GM04504 (cell line): ENCODE results near the gene ABCB7.
A peak's percentile ranks its signal among the peaks of the same experiment; 100 is the strongest.
"Not testable (repeated sequence)": the region's sequence is repeated elsewhere in the genome, so short reads cannot be mapped to it uniquely, and the experiment has no call there.

Source experiments
- DNase-seq: peaks from one replicate; pipeline ENCODE4 v3.0.0-alpha.2; 2012; ENCODE audit warnings: low read depth

Gene ABCB7

DNA sequence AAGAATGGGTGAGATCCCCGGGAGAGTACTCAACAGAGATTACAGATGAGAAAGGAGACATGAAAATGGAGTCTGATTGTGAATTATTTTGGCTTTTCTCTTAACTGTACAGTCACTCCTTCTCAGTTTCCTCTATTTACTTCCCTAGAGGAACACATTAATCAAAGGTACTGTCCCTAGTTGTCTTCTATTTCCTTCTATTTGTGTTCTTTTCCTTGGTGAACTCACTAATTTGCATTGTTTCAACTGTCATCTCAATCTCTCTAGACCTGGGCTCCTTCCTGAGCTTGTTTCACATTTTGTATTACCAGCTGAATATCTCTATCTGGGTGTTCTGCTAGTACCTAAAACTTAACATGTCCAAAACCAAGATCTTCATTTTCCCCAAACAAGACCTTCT, 59.8 kb downstream of the ABCB7 start:
- DNase-seq = no peak

DNA sequence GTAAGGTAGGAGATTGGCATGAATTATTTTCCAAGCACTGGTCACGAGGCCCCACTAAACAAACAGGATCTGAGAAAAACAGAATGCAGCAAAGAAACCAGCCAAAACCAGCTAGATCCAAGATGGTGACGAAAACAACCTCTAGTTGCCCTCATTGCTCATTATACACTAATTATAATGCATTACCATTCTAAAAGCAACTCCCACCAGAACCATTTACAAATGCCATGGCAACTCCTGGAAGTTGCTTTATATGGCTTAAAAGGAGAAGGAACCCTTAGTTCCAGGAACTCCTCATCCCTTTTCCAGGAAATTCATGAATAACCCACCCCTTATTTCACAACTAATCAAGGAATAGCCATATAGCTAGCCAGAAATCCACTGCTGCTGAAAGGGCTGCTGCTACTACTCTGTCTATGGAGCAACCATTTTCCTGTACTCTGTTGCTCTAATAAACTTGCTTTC, 69.3 kb downstream of the ABCB7 start:
- DNase-seq = no peak

- DNase-seq = no peak
These were observed 71.3 kb downstream of the ABCB7 start for GRCh38 chrX:75084757-75085156.

GRCh38 chrX:75076429-75076828, 79.7 kb downstream of the ABCB7 start:
- DNase-seq = no peak

GRCh38 chrX:75074475-75074874, 81.6 kb downstream of the ABCB7 start:
- DNase-seq = no peak

DNA sequence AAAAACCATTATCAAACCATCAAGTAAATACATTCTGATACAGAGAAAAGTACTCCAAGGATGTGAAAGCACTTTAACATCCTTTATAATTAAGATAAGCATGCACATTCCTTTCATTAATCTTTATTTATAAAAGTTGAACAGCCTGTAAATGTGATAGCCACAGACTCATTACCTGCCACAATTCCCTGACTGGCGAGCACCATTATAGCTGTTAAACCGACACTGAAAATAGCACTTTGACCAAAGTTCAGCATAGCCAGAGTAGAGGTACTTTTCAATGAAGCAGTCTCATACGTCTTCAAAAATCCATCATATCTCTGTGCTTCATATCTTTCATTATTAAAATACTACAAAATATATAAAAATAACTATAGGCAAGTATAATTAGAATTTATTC, 84.7 kb downstream of the ABCB7 start:
- no peak for DNase-seq

- no peak for DNase-seq
These were observed 88.2 kb downstream of the ABCB7 start for GRCh38 chrX:75067931-75068330.

DNA sequence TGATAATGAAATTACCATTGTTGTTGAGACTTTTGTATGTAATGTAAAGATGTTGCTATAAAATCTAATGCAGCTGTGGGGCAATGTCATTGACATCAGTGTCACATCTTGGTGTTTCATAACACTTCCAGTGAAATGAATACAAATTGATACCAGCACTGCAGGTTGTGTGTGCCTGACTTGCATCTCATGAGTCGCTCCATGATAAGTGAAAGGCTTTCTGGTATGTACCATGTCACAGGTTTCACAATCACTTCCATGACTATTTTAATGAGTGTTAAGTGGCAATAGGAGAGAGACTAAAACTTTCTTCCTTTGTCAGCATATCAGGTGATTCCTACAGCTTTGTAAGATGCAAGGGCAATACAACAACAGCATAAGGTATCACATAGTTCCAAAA, 94.4 kb downstream of the ABCB7 start:
- DNase-seq = no peak

DNA sequence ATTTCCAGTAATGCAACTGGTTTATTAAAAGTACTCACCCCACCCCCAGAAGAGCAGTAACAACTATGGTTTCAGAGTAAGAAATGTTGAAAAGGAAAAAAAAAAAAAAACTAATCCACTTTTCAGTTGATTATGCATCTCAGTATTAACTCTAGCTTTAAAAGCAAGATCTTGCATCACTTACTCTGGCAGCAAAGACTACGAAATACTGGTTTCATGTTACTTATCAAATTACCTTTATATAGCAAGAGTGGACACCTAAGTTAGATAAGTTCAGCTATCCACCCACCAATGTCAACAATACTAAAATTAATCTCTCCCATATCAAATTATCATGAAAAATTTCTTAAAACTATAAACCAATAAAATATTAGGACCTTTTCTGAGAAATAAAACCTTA, 105.0 kb downstream of the ABCB7 start:
- no peak for DNase-seq

GRCh38 chrX:75045369-75045768, 110.7 kb downstream of the ABCB7 start:
- DNase-seq = no peak

DNA sequence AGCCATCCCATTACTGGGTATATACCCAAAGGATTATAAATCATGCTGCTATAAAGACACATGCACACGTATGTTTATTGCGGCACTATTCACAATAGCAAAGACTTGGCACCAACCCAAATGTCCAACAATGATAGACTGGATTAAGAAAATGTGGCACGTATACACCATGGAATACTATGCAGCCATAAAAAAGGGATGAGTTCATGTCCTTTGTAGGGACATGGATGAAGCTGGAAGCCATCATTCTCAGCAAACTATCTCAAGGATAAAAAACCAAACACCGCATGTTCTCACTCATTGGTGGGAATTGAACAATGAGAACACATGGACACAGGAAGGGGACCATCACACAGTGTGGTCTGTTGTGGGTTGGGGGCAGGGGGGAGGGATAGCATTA, 111.9 kb downstream of the ABCB7 start:
- DNase-seq = not testable (repeated sequence)

- peak; percentile 2 for DNase-seq
These were observed 117.2 kb downstream of the ABCB7 start for GRCh38 chrX:75038925-75039324.
